Measurements from ENCODE around the gene RAB14.

The RAB14 gene

DNA sequence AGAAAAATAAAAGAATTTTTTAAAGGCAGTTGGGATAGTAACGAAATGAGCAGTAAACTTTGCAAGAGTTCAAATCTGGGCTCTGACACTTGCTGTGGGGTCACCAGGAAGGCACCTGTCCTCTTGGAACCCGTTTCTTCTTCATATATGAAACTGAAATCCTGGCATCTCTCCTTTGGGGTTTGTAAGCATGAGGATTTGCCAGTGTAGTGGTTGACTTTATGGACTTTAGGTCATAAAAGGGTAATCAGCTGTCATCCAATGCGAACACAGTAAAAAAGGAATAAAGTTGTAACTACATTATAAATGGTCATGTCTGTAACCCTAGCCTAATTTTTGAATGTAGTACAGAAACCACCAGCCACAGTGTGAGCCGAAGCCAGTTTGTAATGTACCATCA, 1.3 kb downstream of the RAB14 start:
- Histone ChIP-seq H3K9me3 (ENCODE audit: insufficient read depth, low read length) (no peaks in the 10 kb centered on the region), H3K27ac (ENCODE audit: low read length) (no peak overlapping the region; the same call in 1 of the 2 replicates), H3K9ac (ENCODE audit: low read length) (peak overlapping the region; percentile 80), H3K27me3 (ENCODE audit: low read depth, low read length) (no peaks in the 10 kb centered on the region), H4K20me1 (ENCODE audit: insufficient read depth, low read length) (peaks cover 56% of the 10 kb centered on the region), H3K4me1 (ENCODE audit: low read length) (peaks cover 45% of the 10 kb centered on the region), H3K4me2 (ENCODE audit: low read length) (peak overlapping the region; percentile 95), H3K36me3 (replicated peaks; ENCODE audit: low read depth, low read length) (peaks cover 3% of the 10 kb centered on the region), H2AFZ (ENCODE audit: low read depth, low read length) (no peak overlapping the region), H3K79me2 (ENCODE audit: low read length) (peaks cover 68% of the 10 kb centered on the region), H3K4me3 (ENCODE audit: low read length) (peak overlapping the region; percentile 90)
- TF ChIP-seq, protein P1, sequence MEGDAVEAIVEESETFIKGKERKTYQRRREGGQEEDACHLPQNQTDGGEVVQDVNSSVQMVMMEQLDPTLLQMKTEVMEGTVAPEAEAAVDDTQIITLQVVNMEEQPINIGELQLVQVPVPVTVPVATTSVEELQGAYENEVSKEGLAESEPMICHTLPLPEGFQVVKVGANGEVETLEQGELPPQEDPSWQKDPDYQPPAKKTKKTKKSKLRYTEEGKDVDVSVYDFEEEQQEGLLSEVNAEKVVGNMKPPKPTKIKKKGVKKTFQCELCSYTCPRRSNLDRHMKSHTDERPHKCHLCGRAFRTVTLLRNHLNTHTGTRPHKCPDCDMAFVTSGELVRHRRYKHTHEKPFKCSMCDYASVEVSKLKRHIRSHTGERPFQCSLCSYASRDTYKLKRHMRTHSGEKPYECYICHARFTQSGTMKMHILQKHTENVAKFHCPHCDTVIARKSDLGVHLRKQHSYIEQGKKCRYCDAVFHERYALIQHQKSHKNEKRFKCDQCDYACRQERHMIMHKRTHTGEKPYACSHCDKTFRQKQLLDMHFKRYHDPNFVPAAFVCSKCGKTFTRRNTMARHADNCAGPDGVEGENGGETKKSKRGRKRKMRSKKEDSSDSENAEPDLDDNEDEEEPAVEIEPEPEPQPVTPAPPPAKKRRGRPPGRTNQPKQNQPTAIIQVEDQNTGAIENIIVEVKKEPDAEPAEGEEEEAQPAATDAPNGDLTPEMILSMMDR (IDR thresholded peaks at IDR 0.05; ENCODE audit: low read depth, low read length): no peak
- TF ChIP-seq EZH2phosphoT487 (IDR thresholded peaks at IDR 0.05; ENCODE audit: low read depth): no peak

DNA sequence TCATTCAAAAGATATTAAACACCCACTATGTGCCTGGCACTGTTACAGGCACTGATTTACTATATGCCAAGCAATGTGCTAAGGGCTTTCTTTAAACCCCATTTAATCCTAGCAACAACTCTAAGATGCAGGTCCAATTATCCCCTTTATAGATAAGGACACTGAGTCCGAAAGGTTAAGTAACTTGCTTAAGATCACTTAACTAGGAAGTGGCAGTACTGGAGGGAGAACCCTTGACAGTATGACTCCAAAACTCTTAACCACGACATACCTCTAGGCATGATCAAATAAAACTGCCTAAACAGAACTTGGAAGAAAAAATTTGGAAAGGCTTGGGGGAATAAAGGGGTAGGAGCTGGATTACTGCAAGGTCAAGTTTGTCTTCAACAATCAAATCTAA, 1.7 kb downstream of the RAB14 start:
- H3K4me2 ChIP-seq (ENCODE audit: low read length): peak overlapping the region; percentile 95
- H3K4me1 ChIP-seq (ENCODE audit: low read length): peaks cover 50% of the 10 kb centered on the region
- H4K20me1 ChIP-seq (ENCODE audit: insufficient read depth, low read length): peaks cover 61% of the 10 kb centered on the region
- peak overlapping the region; percentile 80 for H3K9ac ChIP-seq (ENCODE audit: low read length)
- H3K79me2 ChIP-seq (ENCODE audit: low read length): peaks cover 72% of the 10 kb centered on the region
- H3K9me3 ChIP-seq (ENCODE audit: insufficient read depth, low read length): no peaks in the 10 kb centered on the region
- no peak for TF ChIP-seq EZH2phosphoT487 (IDR thresholded peaks at IDR 0.05; ENCODE audit: low read depth)
- TF ChIP-seq, protein P1 (IDR thresholded peaks at IDR 0.05; ENCODE audit: low read depth, low read length): no peak
- peak overlapping the region; percentile 90 for H3K4me3 ChIP-seq (ENCODE audit: low read length)
- no peak overlapping the region for H3K27ac ChIP-seq (ENCODE audit: low read length)
- peaks cover 3% of the 10 kb centered on the region for H3K36me3 ChIP-seq (replicated peaks; ENCODE audit: low read depth, low read length)
- no peaks in the 10 kb centered on the region for H3K27me3 ChIP-seq (ENCODE audit: low read depth, low read length)
- H2AFZ ChIP-seq (ENCODE audit: low read depth, low read length): no peak overlapping the region

DNA sequence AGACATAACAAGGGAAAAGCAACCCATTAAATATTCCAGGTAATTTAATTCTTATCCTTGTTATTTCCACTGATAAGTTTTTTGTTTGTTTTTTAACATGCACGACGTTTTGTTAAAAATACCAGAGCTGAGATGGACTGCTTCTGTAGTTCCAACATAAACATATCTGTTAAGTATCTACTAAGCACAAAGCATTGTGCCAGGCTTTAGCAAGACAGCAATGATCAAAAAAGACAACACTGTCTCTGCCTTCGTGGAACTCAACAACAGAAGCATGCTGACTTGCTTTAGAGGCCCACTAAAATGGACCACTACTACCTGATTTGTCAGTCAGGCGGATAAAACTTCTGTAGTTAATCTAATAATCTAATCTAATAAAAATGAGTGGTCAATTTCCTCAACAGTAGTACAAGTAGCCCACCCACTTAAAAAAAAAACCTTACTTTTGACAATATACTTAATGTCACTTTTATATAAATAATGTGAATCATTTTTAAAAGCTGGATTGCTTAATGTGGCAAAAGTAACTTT, 3.1 kb downstream of the RAB14 start:
- no peak overlapping the region for H3K27ac ChIP-seq (ENCODE audit: low read length)
- H3K4me2 ChIP-seq (ENCODE audit: low read length): no peak overlapping the region
- peaks cover 3% of the 10 kb centered on the region for H3K36me3 ChIP-seq (replicated peaks; ENCODE audit: low read depth, low read length)
- no peaks in the 10 kb centered on the region for H3K27me3 ChIP-seq (ENCODE audit: low read depth, low read length)
- H3K4me3 ChIP-seq (ENCODE audit: low read length): no peak overlapping the region
- H3K9ac ChIP-seq (ENCODE audit: low read length): no peak overlapping the region
- peaks cover 54% of the 10 kb centered on the region for H3K4me1 ChIP-seq (ENCODE audit: low read length)
- H4K20me1 ChIP-seq (ENCODE audit: insufficient read depth, low read length): peaks cover 74% of the 10 kb centered on the region
- peaks cover 86% of the 10 kb centered on the region for H3K79me2 ChIP-seq (ENCODE audit: low read length)
- no peak for TF ChIP-seq EZH2phosphoT487 (IDR thresholded peaks at IDR 0.05; ENCODE audit: low read depth)
- TF ChIP-seq, protein P1 (IDR thresholded peaks at IDR 0.05; ENCODE audit: low read depth, low read length): no peak
- no peak overlapping the region for H2AFZ ChIP-seq (ENCODE audit: low read depth, low read length)
- no peaks in the 10 kb centered on the region for H3K9me3 ChIP-seq (ENCODE audit: insufficient read depth, low read length)

DNA sequence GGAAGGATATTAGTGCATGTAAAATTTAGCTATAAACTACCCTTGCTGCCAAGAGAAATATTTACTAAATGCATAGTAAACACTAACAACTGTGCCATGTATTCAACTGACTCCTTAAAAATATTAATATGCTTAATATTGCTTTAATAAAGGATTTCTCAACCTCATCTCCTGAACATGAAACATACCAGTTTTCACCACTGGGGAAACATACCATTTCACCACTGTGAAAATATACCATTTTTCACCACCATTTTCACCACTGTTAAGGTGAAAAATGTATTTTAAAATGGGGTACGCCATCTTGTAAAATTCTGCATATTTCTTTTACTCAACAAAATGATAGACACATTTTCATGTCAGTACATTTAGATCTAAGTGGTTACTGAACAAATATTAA, 4.5 kb downstream of the RAB14 start:
- H3K4me3 ChIP-seq (ENCODE audit: low read length): no peak overlapping the region
- no peaks in the 10 kb centered on the region for H3K27me3 ChIP-seq (ENCODE audit: low read depth, low read length)
- no peak for TF ChIP-seq EZH2phosphoT487 (IDR thresholded peaks at IDR 0.05; ENCODE audit: low read depth)
- TF ChIP-seq, protein P1 (IDR thresholded peaks at IDR 0.05; ENCODE audit: low read depth, low read length): no peak
- no peak overlapping the region for H2AFZ ChIP-seq (ENCODE audit: low read depth, low read length)
- H3K9me3 ChIP-seq (ENCODE audit: insufficient read depth, low read length): no peaks in the 10 kb centered on the region
- H4K20me1 ChIP-seq (ENCODE audit: insufficient read depth, low read length): peaks cover 87% of the 10 kb centered on the region
- peaks cover 51% of the 10 kb centered on the region for H3K4me1 ChIP-seq (ENCODE audit: low read length)
- H3K79me2 ChIP-seq (ENCODE audit: low read length): peaks cover 97% of the 10 kb centered on the region
- H3K27ac ChIP-seq (ENCODE audit: low read length): no peak overlapping the region
- H3K4me2 ChIP-seq (ENCODE audit: low read length): no peak overlapping the region
- peaks cover 3% of the 10 kb centered on the region for H3K36me3 ChIP-seq (replicated peaks; ENCODE audit: low read depth, low read length)
- no peak overlapping the region for H3K9ac ChIP-seq (ENCODE audit: low read length)

All from OCI-LY3 (cell line).